Fibroblast of skin of left quadriceps (primary cell): ENCODE results near the gene LNX2.

Experiments used
- DNase-seq, 2 experiments: peaks; one replicate each; pipeline ENCODE4 v3.0.0-alpha.2; 2013; ENCODE audit warnings: low read depth in 2 of 2

LNX2 gene

DNA sequence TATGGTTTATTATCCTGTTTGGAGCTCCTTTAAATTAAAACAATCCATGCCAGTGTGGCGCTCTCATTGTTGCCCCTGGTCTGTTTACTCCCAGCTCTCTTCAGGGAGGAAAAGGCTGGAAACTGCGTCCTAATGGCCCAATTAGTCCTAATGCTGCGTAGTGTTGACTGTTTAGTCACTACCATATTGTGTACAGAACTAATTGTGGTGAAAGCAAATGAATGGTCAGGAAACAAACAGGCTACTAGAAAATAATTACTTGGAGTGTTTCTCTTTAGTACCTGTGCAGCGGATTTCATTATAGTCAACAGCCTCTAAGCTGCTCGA is 115.5 kb downstream of the LNX2 start:
- no peak for DNase-seq

DNA sequence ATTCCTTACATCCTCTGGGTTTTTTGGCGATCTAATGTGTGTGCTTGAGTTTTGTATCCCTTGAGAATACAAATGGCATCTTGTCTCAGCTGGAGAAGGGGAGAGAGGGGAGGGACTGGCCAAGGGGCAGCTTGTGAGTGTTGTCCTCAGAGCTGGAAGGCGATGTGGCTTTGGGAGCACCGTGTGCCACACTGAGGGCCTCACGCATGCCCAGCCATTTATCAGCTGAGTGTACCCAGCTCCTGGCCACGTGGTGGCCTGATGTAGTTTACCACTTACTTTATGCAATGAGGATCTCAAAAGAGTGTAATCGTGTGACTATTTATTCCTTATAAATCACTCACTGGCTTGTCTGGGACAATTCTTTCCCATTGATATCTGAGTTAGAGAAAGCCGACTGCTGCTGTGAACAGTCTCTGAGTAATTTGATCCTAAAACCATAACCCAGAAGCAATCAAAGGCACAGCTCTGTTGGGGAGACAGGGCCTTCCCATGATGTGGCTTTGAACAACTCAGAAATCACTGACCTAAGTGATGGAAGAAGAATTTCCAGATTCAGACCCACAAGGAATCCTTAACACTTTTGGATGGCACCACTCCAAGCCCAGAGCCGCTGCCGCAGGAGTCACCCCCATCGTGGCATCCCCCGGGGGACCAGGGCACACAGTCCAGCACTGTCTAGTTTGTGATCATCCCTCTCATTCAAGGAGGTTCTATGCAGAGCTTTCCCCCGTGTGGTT is 116.0 kb downstream of the LNX2 start:
- no peak for DNase-seq

DNA sequence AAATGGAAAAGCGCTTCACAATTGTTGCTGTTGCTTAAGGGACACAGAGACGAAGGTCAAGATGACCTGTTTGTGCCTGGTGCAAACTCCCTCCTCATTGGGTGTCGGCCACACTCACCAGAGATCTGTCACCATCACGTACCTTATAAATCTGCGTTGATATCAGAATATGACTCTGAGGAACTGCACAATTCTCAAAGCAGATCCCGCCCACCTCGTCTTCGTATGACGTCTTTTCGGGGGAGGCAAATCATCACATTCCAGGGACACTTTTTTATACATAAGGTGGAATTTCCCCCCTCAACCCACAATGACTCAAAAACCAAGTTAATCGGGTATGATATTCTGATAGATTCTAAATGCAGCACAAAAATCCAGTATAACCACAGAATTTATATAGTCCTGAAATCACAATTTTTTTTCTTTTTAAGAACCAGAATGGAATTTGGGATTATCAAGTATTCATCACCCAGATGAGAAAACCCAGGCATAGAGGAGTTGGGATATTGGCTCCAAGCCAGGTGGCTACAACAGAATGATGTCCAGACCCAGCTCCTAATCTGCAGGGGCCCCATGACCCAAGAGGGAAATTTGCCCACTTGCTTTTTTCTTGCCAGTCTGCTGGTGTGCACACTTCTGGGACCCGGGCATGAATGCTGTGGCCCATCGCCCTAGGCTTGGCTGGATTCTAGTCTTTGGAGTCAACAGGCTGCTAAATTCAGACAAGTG is 119.4 kb downstream of the LNX2 start:
- no peak for DNase-seq

DNA sequence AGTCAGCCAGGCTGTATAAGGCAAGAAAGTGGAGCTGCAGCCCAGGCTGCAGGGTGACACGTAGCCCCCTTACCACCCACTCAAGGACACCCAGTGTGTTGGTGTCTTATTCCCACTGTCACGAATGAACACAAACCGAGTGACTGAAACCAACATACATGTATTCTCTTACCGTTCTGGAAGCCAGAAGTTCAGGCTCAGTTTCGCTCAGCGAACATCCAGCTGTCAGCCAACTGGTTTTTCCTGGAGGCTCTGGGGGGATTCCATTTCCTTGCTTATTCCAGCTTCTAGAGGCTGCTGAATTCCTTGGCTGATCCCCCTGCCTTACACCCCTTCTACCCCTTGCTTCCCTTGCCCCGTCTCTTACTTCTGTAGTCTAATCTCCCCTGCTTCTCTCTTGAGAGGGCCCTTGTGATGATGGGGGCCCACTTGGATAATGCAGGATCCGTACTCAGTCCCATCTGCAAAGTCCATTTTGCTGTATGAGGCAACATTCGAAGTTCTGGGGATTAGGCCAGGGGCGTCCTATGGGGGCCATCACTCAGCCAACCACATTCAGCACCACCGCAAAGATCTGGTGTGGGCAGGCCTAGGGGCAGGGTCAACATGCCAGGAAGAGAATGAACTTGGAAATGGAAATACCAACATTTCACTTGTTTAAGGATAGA is 122.6 kb downstream of the LNX2 start:
- DNase-seq = no peak

DNA sequence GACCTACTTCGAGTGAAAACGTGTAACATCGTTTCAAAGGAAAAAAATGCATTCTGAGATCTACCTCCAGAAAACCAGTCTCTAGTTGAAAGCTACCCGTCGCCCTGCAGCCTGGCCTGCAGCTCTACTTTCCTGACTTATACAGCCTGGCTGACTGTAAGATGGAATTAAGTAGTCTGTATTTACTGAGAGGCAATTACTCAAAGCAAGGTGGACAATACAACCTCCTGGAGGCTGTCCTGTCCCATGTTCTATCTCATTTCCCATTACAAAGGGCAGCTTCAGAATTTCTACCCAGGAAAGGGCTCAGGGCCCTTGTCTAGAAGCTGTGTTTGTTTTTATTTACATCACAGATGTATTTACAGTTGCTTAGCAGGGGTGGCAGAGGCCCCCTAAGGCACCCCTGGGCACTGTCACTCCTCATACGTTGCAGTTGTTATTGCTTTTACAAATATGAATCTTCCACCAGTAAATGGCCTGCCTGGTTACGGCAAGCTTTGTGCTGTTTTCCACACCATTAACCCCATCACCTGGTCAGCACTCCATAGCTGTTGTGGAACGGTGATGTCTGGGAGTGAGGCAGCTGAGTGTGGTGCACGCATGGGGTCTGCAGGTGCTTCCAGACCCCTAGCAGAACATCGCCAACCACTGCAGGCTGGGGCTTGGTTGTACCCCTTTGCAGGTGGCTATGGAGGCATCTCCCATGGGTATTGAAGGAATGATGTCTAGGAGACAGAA is 123.6 kb downstream of the LNX2 start:
- DNase-seq = no peak

DNA sequence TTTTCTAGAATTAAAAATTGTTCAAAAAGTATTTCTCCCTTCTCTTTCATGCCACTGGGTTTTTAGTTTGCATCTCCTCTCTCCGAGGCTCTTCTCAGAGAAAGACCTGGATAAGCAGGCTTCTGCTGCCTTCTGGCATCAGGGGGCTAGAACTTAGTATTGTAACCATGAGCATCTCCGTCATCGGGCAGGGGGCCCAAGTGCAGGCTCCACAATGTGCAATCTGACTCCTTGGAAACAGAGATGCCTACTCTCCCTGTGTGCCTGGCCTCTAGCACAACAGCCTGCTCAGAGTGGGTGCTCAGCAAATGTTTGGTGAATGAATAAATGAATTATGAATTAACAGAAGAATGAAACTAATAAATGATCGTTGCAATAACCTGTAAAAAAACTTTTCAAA is 124.3 kb downstream of the LNX2 start:
- DNase-seq = no peak
